CD1c-positive myeloid dendritic cell (primary cell): ENCODE results near the gene CACNB2.

Experiments
- DNase-seq: peaks from one replicate; pipeline ENCODE4 v3.0.0-alpha.2; 2016; ENCODE audit errors: extremely low spot score

Gene CACNB2

DNA sequence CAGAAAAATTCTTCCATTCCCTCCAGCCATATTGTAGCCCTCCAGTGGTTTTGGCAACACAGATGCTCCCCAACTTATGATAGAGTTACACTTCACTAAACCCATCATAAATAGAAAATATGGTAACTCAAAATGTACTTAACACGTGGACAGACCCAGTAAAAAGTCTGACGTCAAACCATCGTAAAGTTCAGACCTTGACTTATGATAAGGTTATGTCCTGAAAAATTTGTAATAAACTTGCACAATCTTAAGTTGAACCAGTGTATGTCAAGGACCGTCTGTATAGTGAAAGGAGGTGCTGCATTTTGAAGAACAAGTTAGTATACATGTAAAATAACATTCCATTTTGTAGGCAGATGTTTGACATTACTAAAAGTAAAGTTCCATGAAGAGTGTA lies 368.4 kb downstream of the CACNB2 start:
- no peak for DNase-seq

DNA sequence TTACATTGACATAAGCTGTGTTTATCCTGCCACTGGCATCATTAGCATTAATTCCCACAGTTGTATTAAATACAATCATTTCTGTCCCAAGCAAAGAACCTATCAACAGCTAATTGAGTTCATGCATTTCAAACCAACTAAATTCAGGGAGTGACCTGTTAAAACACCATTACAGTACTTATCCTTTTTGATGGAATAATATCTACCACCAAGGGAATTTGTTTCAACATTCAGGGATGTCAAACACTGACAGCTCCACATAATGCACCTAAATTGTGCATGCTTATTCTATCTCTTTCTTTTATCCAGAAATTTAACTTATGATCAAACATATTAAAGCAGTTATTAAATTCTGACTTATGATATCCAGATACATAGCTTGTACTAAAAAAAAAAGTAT lies 374.3 kb downstream of the CACNB2 start:
- no peak for DNase-seq

- DNase-seq = no peak
Observed at GRCh38 chr10:18516851-18517250, 376.6 kb downstream of the CACNB2 start.

DNA sequence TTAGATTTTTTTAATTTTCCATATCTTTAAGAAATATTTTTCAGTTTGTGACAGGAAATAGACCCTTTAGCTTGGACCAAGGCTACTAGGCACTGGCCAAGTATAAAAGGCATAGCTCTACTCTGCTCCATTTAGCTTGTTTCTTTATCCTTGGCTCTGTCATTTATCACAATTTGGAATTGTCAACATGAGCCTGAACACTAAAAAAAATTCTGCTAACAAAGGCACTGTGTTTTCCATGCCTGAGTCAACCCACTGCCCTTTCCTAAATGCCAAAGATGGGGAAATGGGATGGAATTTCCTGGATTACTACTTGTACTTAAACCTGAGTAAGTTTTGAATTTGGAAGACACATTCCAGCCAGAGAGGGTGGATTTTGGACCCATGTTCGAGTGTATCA lies 382.8 kb downstream of the CACNB2 start:
- no peak for DNase-seq

- DNase-seq = no peak
Observed at GRCh38 chr10:18523858-18524257, 383.6 kb downstream of the CACNB2 start.

- DNase-seq = no peak
Observed at GRCh38 chr10:18527687-18528086, 387.5 kb downstream of the CACNB2 start.

DNA sequence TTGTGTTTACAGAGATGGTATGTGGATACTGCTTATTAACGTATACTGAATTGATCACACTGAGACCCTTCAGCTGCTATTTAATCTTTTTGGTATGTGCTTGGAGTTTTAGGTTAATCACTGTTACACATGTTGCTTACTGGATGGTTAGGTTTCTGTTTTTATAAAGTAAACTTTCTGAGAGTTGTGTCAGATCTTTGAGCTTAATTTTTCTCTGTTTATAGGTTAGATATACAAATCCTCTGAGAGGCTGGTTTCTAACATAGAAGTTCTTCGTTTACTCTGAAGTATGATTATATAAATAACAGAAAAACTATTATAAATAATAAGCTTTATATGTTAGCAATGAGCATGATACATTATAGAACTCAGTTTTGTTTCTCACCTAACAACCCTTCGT lies 388.1 kb downstream of the CACNB2 start:
- DNase-seq = no peak

- DNase-seq = no peak
Observed at GRCh38 chr10:18532881-18533535, 392.8 kb downstream of the CACNB2 start.

DNA sequence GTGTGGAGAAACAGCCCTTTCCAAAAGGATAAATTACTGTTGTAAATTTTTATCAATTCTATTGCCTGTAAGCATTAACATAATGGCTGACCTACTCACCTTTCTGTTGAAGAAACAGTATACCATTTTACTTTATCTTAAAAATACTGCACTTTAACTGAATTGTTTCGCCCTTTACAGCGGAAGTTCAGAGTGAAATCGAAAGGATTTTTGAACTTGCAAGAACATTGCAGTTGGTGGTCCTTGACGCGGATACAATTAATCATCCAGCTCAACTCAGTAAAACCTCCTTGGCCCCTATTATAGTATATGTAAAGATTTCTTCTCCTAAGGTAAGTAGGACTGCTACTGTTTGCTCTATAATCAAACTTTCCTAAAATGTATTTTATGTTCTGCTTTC lies 393.7 kb downstream of the CACNB2 start:
- DNase-seq = no peak

GRCh38 chr10:18539335-18539734 lies 399.1 kb downstream of the CACNB2 start:
- DNase-seq = no peak

- DNase-seq = no peak
Observed at GRCh38 chr10:18540195-18540594, 400.0 kb downstream of the CACNB2 start.

DNA sequence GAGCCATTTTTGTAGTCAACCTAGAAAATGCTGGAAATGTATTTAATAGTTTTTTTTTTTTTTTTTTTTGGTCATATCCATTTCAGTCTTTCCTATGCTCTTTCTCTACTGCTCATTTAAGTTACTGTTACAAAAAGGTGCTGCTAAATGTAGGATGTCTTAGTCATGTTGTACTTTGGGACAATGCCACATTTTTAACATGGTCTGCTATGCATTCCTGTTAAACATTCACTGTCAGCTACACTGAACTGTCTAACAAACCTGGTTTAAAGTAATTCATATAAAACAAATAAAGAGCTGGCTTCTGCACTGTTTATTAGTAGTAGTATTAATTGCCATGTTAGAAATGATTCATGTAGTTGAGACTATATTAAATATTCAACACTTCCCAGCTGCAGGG lies 402.6 kb downstream of the CACNB2 start:
- no peak for DNase-seq

DNA sequence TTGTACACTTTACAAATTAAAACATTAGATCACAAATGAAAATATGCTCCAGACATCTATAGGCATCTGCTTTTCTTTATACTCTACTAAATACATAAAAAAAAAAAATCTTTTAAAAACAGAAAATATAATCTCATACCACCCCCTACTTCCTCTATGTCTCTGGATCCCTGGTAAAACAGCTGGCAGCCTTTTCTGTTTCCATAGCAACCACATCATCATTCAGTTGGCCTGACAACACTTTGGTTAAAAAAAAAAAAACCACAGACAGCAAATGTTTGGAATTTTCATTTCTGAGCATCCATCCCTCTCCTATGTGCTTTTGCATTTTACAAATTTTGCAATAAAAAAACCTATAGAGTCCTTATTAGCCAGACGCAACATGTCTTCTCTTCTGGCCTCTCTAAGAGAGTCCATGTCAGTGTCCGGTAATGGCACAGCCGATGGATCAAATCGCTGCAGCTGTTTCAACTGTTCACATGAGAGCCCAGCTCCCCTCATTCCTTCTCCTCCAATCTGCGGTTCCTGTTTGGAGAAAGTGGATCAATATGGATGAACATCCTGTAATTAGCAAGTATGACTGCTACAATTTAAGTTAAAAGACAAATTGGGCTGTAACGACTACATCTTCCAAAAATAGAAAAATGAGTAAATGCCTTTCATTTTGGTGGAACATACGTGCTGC lies 405.5 kb downstream of the CACNB2 start:
- DNase-seq = no peak

GRCh38 chr10:18549105-18549504 lies 408.9 kb downstream of the CACNB2 start:
- no peak for DNase-seq

DNA sequence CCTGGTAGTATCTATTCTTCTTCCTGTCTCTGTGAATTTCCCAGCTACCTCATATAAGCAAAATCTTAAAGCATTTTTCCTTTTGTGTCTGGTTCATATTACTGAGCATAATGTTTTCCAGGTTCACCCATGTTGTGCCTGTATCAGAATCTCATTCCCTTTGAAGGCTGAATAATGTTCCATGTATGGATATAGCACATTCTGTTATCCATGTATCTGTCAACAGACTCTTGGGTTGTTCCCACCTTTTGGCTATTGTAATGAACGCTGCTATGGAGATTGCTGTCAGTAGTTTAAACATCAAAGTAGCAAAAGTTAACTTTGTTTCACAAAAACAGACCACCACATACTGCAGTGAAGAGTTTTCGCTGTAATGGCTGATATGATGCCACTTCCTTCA lies 411.2 kb downstream of the CACNB2 start:
- DNase-seq = no peak

- no peak for DNase-seq
Observed at GRCh38 chr10:18554479-18554878, 414.3 kb downstream of the CACNB2 start.

DNA sequence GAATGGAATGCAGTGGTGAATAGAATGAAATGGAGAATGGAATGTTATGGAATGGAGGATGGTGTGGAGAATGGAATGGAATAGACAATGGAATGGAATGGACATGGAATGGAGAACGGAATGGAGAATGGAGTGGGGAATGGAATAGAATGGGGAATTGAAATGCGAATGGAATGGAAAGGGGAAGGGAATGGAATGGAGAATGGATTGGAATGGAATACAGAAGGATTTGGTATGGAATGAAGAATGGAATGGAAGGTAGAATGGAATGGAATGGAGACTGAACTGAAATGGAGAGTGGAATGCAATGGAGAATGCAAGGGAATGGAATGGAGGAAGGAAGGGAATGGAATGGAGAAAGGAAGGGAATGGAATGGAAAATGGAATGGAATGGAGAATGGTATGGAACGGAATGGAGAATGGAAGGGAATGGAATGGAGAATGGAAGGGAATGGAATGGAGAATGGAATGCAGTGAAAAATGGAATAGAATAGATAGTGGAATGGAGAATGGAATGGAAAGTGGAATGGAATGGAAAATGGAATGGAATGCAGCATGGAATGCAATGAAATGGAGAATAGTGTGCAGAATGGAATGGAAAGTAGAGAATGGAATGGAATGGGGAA lies 416.4 kb downstream of the CACNB2 start:
- no peak for DNase-seq

DNA sequence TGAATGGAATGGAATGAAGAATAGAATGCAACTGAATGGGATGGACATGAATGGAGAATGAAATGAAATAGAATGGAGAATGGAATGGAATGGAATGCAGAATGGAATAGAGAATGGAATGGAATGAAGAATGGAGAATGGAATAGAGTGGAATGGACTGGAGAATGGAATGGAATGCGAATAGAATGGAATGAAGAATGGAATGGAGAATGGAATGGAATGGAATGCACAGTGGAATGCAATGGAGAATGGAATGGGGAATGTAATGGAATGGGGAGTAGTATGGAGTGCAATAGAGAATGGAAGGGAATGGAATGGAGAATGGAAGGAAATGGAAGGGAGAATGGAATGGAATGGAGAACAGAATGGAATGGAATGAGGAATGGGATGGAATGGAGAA lies 417.7 kb downstream of the CACNB2 start:
- DNase-seq = no peak

- no peak for DNase-seq
Observed at GRCh38 chr10:18561861-18562551, 421.8 kb downstream of the CACNB2 start.

DNA sequence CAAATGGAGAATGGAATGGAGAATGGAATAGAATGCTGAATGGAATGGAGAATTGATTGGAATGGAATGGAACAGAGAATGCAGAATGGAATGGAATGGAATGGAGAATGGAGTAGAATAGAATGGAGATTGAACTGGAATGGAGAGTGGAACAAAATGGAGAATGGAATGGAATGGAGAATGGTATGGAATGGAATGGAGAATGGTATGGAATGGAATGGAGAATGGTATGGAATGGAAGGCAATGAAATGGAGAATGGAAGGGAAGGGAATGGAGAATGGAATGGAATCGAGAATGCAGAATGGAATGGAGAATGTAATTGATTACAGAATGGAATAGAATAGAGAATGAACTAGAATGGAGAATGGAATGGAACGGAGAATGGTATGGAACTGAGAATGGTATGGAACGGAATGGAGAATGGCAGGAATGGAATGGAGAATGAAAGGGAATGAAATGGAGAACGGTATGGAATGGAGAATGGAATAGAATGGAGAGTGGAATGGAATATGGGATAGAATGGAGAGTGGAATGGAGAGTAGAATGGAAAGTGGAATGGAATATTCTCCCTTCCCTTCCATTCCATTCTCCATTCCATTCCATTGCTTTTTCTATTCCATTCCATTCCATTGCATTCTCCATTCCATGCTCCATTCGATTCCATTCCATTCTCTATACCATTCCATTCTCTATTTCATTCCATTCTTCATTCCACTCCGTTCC lies 422.9 kb downstream of the CACNB2 start:
- no peak for DNase-seq

- no peak for DNase-seq
Observed at GRCh38 chr10:18565006-18565405, 424.8 kb downstream of the CACNB2 start.

DNA sequence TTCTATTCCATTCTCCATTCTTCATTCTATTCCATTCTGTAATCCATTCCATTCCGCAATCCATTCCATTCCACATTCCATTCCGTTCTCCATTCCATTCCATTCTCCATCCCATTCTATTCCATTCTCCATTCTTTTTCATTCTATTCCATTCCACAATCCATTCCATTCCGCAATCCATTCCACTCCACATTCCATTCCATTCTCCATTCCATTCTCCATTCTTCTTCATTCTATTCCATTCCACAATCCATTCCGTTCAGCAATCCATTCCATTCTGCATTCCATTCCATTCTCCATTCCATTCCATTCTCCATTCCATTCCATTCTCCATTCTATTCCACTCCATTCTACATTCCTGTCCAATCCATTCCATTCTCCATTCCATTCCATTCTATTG lies 426.0 kb downstream of the CACNB2 start:
- no peak for DNase-seq
